ENCODE measurements around the gene PDE6C. TPM values are rescaled to one million over a fixed set of nuclear protein-coding genes. Genes with fewer than 3 reads are reported as not detected.

PDE6C gene
- total RNA-seq, 1 donor from 2014 or later = not detected

GRCh38 chr10:93597075-93597599, 15.2 kb upstream of the PDE6C start:
- H3K36me3 Mint-ChIP-seq (ENCODE audit: low read depth, unreplicated experiment) = no peaks in the 10 kb centered on the region
- Histone ChIP-seq H3K27me3 (ENCODE audit: insufficient read depth, low read length) (peaks cover 20% of the 10 kb centered on the region), H3K4me2 (ENCODE audit: low read length) (no peak overlapping the region), H3K36me3 (ENCODE audit: insufficient read depth, low read length) (no peaks in the 10 kb centered on the region), H3K9me3 (ENCODE audit: insufficient read depth, low read depth, low read length) (no peaks in the 10 kb centered on the region), H3K79me2 (ENCODE audit: insufficient read depth, low read length) (no peaks in the 10 kb centered on the region), H2AFZ (ENCODE audit: low read depth, low read length) (no peak overlapping the region), H3K9ac (ENCODE audit: low read length) (no peak overlapping the region), H4K20me1 (ENCODE audit: insufficient read depth, low read length) (no peaks in the 10 kb centered on the region), H3K4me1 (ENCODE audit: insufficient read depth, low read length) (peaks cover 5% of the 10 kb centered on the region), H3K4me3 (ENCODE audit: insufficient read depth, low read depth, low read length) (no peak overlapping the region), H3K27ac (ENCODE audit: low read depth, low read length) (no peak overlapping the region)
- FAIRE-seq (no peak), DNase-seq (ENCODE audit: low read depth) (no peak)
- H3K4me3 Mint-ChIP-seq (ENCODE audit: unreplicated experiment) = no peak overlapping the region
- TF ChIP-seq EZH2 (IDR thresholded peaks at IDR 0.05; ENCODE audit: insufficient read depth, low read length) (no peak), CTCF (IDR thresholded peaks at IDR 0.05; ENCODE audit: insufficient read depth, low read depth, low read length) (no peak)
- H3K27ac Mint-ChIP-seq (ENCODE audit: unreplicated experiment) = no peak overlapping the region
- H3K9me3 Mint-ChIP-seq (ENCODE audit: unreplicated experiment) = no peaks in the 10 kb centered on the region
- peaks cover 34% of the 10 kb centered on the region for H3K27me3 Mint-ChIP-seq (ENCODE audit: low read depth, unreplicated experiment)
- peaks cover 5% of the 10 kb centered on the region for H3K4me1 Mint-ChIP-seq (ENCODE audit: low read depth, unreplicated experiment)

- Histone ChIP-seq H3K4me3 (ENCODE audit: insufficient read depth, low read depth, low read length) (no peak overlapping the region), H4K20me1 (ENCODE audit: insufficient read depth, low read length) (no peaks in the 10 kb centered on the region), H3K4me2 (ENCODE audit: low read length) (no peak overlapping the region), H3K27me3 (ENCODE audit: insufficient read depth, low read length) (peaks cover 29% of the 10 kb centered on the region), H2AFZ (ENCODE audit: low read depth, low read length) (no peak overlapping the region), H3K9me3 (ENCODE audit: insufficient read depth, low read depth, low read length) (no peaks in the 10 kb centered on the region), H3K27ac (ENCODE audit: low read depth, low read length) (no peak overlapping the region), H3K4me1 (ENCODE audit: insufficient read depth, low read length) (peaks cover 5% of the 10 kb centered on the region), H3K9ac (ENCODE audit: low read length) (no peak overlapping the region), H3K36me3 (ENCODE audit: insufficient read depth, low read length) (no peaks in the 10 kb centered on the region), H3K79me2 (ENCODE audit: insufficient read depth, low read length) (no peaks in the 10 kb centered on the region)
- TF ChIP-seq CTCF (IDR thresholded peaks at IDR 0.05; ENCODE audit: insufficient read depth, low read depth, low read length) (no peak), EZH2 (IDR thresholded peaks at IDR 0.05; ENCODE audit: insufficient read depth, low read length) (no peak)
- DNase-seq (ENCODE audit: low read depth) (no peak), FAIRE-seq (no peak)
- Mint-ChIP-seq H3K27me3 (ENCODE audit: low read depth, unreplicated experiment) (peaks cover 44% of the 10 kb centered on the region), H3K36me3 (ENCODE audit: low read depth, unreplicated experiment) (no peaks in the 10 kb centered on the region), H3K4me3 (ENCODE audit: unreplicated experiment) (no peak overlapping the region), H3K4me1 (ENCODE audit: low read depth, unreplicated experiment) (peaks cover 5% of the 10 kb centered on the region), H3K27ac (ENCODE audit: unreplicated experiment) (no peak overlapping the region), H3K9me3 (ENCODE audit: unreplicated experiment) (no peaks in the 10 kb centered on the region)
Measured at GRCh38 chr10:93598157-93598556, 14.2 kb upstream of the PDE6C start.

GRCh38 chr10:93599335-93599734, 13.0 kb upstream of the PDE6C start:
- H3K27ac Mint-ChIP-seq (ENCODE audit: unreplicated experiment) = no peak overlapping the region
- no peak for FAIRE-seq
- H3K4me3 Mint-ChIP-seq (ENCODE audit: unreplicated experiment) = no peak overlapping the region
- no peak overlapping the region for H3K4me3 ChIP-seq (ENCODE audit: insufficient read depth, low read depth, low read length)
- H3K79me2 ChIP-seq (ENCODE audit: insufficient read depth, low read length) = no peaks in the 10 kb centered on the region
- peaks cover 5% of the 10 kb centered on the region for H3K4me1 Mint-ChIP-seq (ENCODE audit: low read depth, unreplicated experiment)
- peaks cover 35% of the 10 kb centered on the region for H3K27me3 ChIP-seq (ENCODE audit: insufficient read depth, low read length)
- no peak overlapping the region for H3K4me2 ChIP-seq (ENCODE audit: low read length)
- no peaks in the 10 kb centered on the region for H3K36me3 ChIP-seq (ENCODE audit: insufficient read depth, low read length)
- DNase-seq (ENCODE audit: low read depth) = no peak
- H3K27me3 Mint-ChIP-seq (ENCODE audit: low read depth, unreplicated experiment) = peaks cover 56% of the 10 kb centered on the region
- peaks cover 5% of the 10 kb centered on the region for H3K4me1 ChIP-seq (ENCODE audit: insufficient read depth, low read length)
- no peaks in the 10 kb centered on the region for H4K20me1 ChIP-seq (ENCODE audit: insufficient read depth, low read length)
- H3K9ac ChIP-seq (ENCODE audit: low read length) = no peak overlapping the region
- no peaks in the 10 kb centered on the region for H3K9me3 Mint-ChIP-seq (ENCODE audit: unreplicated experiment)
- H3K9me3 ChIP-seq (ENCODE audit: insufficient read depth, low read depth, low read length) = no peaks in the 10 kb centered on the region
- TF ChIP-seq CTCF (IDR thresholded peaks at IDR 0.05; ENCODE audit: insufficient read depth, low read depth, low read length) = no peak
- TF ChIP-seq EZH2 (IDR thresholded peaks at IDR 0.05; ENCODE audit: insufficient read depth, low read length) = no peak
- no peak overlapping the region for H3K27ac ChIP-seq (ENCODE audit: low read depth, low read length)
- H2AFZ ChIP-seq (ENCODE audit: low read depth, low read length) = no peak overlapping the region
- H3K36me3 Mint-ChIP-seq (ENCODE audit: low read depth, unreplicated experiment) = no peaks in the 10 kb centered on the region
